ENCODE measurements around the gene NFIL3. TPM values are rescaled to one million over a fixed set of nuclear protein-coding genes. Genes with fewer than 3 reads are reported as not detected.

NFIL3 gene
- total RNA-seq, 2 donors from 2014 or later: 20.1 to 22.1 TPM

GRCh38 chr9:91428927-91429351 lies 5.3 kb upstream of the NFIL3 start:
- peaks cover 2% of the 10 kb centered on the region for H3K36me3 Mint-ChIP-seq (ENCODE audit: low read depth)
- no peak overlapping the region for H3K27ac Mint-ChIP-seq
- no peaks in the 10 kb centered on the region for H3K9me3 ChIP-seq (ENCODE audit: control insufficient read depth, low read length, poor library complexity, severe bottlenecking)
- ATAC-seq (no peak), DNase-seq (no peak)
- H3K27me3 Mint-ChIP-seq: peaks cover 22% of the 10 kb centered on the region
- H3K4me1 Mint-ChIP-seq: peaks cover 18% of the 10 kb centered on the region
- no peak overlapping the region for H3K4me3 Mint-ChIP-seq

GRCh38 chr9:91428436-91428835 lies 4.8 kb upstream of the NFIL3 start:
- H3K27me3 Mint-ChIP-seq: peaks cover 22% of the 10 kb centered on the region
- ATAC-seq: no peak
- peaks cover 18% of the 10 kb centered on the region for H3K4me1 Mint-ChIP-seq
- H3K4me3 Mint-ChIP-seq: no peak overlapping the region
- H3K36me3 Mint-ChIP-seq (ENCODE audit: low read depth): peaks cover 2% of the 10 kb centered on the region
- DNase-seq: no peak
- H3K9me3 ChIP-seq (ENCODE audit: control insufficient read depth, low read length, poor library complexity, severe bottlenecking): no peaks in the 10 kb centered on the region
- no peak overlapping the region for H3K27ac Mint-ChIP-seq

- Mint-ChIP-seq H3K36me3 (ENCODE audit: low read depth) (peaks cover 2% of the 10 kb centered on the region), H3K4me3 (no peak overlapping the region), H3K27ac (no peak overlapping the region), H3K4me1 (peaks cover 22% of the 10 kb centered on the region), H3K27me3 (peaks cover 22% of the 10 kb centered on the region)
- no peaks in the 10 kb centered on the region for H3K9me3 ChIP-seq (ENCODE audit: control insufficient read depth, low read length, poor library complexity, severe bottlenecking)
- ATAC-seq (no peak), DNase-seq (no peak)
Observed at GRCh38 chr9:91427873-91428272, 4.2 kb upstream of the NFIL3 start.

- H3K9me3 ChIP-seq (ENCODE audit: control insufficient read depth, low read length, poor library complexity, severe bottlenecking): no peaks in the 10 kb centered on the region
- DNase-seq (no peak), ATAC-seq (no peak)
- Mint-ChIP-seq H3K27me3 (peaks cover 15% of the 10 kb centered on the region), H3K27ac (no peak overlapping the region), H3K36me3 (ENCODE audit: low read depth) (peaks cover 2% of the 10 kb centered on the region), H3K4me1 (peaks cover 36% of the 10 kb centered on the region), H3K4me3 (peak overlapping the region; percentile 63)
Observed at GRCh38 chr9:91426123-91426745, 2.6 kb upstream of the NFIL3 start.

GRCh38 chr9:91425271-91425670 lies 1.6 kb upstream of the NFIL3 start:
- Mint-ChIP-seq H3K4me1 (peaks cover 39% of the 10 kb centered on the region), H3K27ac (peak overlapping the region; percentile 90), H3K36me3 (ENCODE audit: low read depth) (peaks cover 2% of the 10 kb centered on the region), H3K4me3 (peak overlapping the region; percentile 93), H3K27me3 (peaks cover 21% of the 10 kb centered on the region)
- DNase-seq (no peak), ATAC-seq (no peak)
- H3K9me3 ChIP-seq (ENCODE audit: control insufficient read depth, low read length, poor library complexity, severe bottlenecking): no peaks in the 10 kb centered on the region

GRCh38 chr9:91424403-91425176 lies 958 bp upstream of the NFIL3 start:
- DNase-seq: peak in 2 of 3 donors; percentile 32 to 44
- H3K9me3 ChIP-seq (ENCODE audit: control insufficient read depth, low read length, poor library complexity, severe bottlenecking): no peaks in the 10 kb centered on the region
- H3K27ac Mint-ChIP-seq: peak overlapping the region; percentile 90
- ATAC-seq: peak; percentile 21
- peaks cover 41% of the 10 kb centered on the region for H3K4me1 Mint-ChIP-seq
- peaks cover 2% of the 10 kb centered on the region for H3K36me3 Mint-ChIP-seq (ENCODE audit: low read depth)
- H3K4me3 Mint-ChIP-seq: peak overlapping the region; percentile 93
- H3K27me3 Mint-ChIP-seq: peaks cover 28% of the 10 kb centered on the region

GRCh38 chr9:91422758-91423711 lies 597 bp downstream of the NFIL3 start:
- Mint-ChIP-seq H3K36me3 (ENCODE audit: low read depth) (peaks cover 2% of the 10 kb centered on the region), H3K4me1 (peaks cover 38% of the 10 kb centered on the region), H3K4me3 (peak overlapping the region; percentile 98), H3K27me3 (peaks cover 33% of the 10 kb centered on the region), H3K27ac (peak overlapping the region; percentile 93)
- ATAC-seq (peak; percentile 66), DNase-seq (peak; percentile 35 to 39 (median 38))
- H3K9me3 ChIP-seq (ENCODE audit: control insufficient read depth, low read length, poor library complexity, severe bottlenecking): no peaks in the 10 kb centered on the region

GRCh38 chr9:91421971-91422757 lies 1.5 kb downstream of the NFIL3 start:
- Mint-ChIP-seq H3K4me1 (peaks cover 38% of the 10 kb centered on the region), H3K27ac (peak overlapping the region; percentile 93), H3K4me3 (peak overlapping the region; percentile 98), H3K27me3 (peaks cover 33% of the 10 kb centered on the region), H3K36me3 (ENCODE audit: low read depth) (peaks cover 2% of the 10 kb centered on the region)
- DNase-seq: no peak
- H3K9me3 ChIP-seq (ENCODE audit: control insufficient read depth, low read length, poor library complexity, severe bottlenecking): no peaks in the 10 kb centered on the region
- ATAC-seq: no peak

GRCh38 chr9:91421128-91421765 lies 2.4 kb downstream of the NFIL3 start:
- DNase-seq (no peak), ATAC-seq (no peak)
- peak overlapping the region; percentile 98 for H3K4me3 Mint-ChIP-seq
- peaks cover 2% of the 10 kb centered on the region for H3K36me3 Mint-ChIP-seq (ENCODE audit: low read depth)
- peaks cover 38% of the 10 kb centered on the region for H3K4me1 Mint-ChIP-seq
- H3K9me3 ChIP-seq (ENCODE audit: control insufficient read depth, low read length, poor library complexity, severe bottlenecking): no peaks in the 10 kb centered on the region
- no peak overlapping the region for H3K27ac Mint-ChIP-seq
- peaks cover 36% of the 10 kb centered on the region for H3K27me3 Mint-ChIP-seq

GRCh38 chr9:91420501-91421127 lies 3.0 kb downstream of the NFIL3 start:
- Mint-ChIP-seq H3K27ac (no peak overlapping the region), H3K4me1 (peaks cover 35% of the 10 kb centered on the region), H3K36me3 (ENCODE audit: low read depth) (peaks cover 2% of the 10 kb centered on the region), H3K27me3 (peaks cover 39% of the 10 kb centered on the region), H3K4me3 (peak overlapping the region; percentile 47)
- H3K9me3 ChIP-seq (ENCODE audit: control insufficient read depth, low read length, poor library complexity, severe bottlenecking): no peaks in the 10 kb centered on the region
- ATAC-seq (no peak), DNase-seq (no peak)

GRCh38 chr9:91419222-91420191 lies 4.1 kb downstream of the NFIL3 start:
- Mint-ChIP-seq H3K27ac (no peak overlapping the region), H3K4me3 (no peak overlapping the region), H3K36me3 (ENCODE audit: low read depth) (no peaks in the 10 kb centered on the region), H3K27me3 (peaks cover 45% of the 10 kb centered on the region), H3K4me1 (peaks cover 25% of the 10 kb centered on the region)
- DNase-seq (no peak), ATAC-seq (no peak)
- H3K9me3 ChIP-seq (ENCODE audit: control insufficient read depth, low read length, poor library complexity, severe bottlenecking): no peaks in the 10 kb centered on the region
